Measurements from ENCODE around the gene PTEN.

DNA sequence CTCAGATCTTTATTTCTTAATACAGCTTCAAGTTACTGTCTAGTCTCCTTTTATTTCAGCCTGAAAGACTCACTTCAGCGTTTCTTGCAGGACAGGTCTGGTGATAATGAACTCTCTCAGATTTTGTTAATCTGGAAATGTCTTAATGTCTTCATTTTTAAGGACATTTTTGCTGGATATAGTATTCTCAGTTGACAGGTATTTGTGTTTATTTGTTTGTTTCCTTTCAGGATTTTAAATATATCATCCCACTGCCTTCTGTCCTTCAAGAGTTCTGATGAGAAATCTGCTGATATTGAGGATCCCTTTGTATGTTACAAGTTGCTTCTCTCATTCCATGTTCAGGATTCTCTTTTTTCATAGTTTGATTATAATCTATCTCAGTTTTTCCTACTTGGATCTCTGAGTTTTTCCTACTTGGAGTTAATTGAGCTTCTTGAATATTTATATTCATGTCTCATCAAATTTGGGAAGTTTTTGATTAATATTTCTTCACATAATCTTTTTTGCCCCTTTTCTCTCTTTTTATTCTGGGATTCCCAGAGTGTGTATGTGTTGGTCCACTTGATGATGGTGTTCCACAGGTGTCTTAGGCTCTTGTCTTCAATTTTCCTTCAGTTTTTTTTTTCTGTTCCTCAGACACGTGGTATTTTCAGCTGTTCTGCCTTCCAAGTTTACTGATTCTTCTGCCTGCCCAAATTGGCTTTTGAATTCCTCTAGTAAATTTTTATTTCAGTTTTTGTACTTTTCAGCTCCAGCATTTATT lies 49.9 kb downstream of the PTEN start:
- TF ChIP-seq, protein P1, sequence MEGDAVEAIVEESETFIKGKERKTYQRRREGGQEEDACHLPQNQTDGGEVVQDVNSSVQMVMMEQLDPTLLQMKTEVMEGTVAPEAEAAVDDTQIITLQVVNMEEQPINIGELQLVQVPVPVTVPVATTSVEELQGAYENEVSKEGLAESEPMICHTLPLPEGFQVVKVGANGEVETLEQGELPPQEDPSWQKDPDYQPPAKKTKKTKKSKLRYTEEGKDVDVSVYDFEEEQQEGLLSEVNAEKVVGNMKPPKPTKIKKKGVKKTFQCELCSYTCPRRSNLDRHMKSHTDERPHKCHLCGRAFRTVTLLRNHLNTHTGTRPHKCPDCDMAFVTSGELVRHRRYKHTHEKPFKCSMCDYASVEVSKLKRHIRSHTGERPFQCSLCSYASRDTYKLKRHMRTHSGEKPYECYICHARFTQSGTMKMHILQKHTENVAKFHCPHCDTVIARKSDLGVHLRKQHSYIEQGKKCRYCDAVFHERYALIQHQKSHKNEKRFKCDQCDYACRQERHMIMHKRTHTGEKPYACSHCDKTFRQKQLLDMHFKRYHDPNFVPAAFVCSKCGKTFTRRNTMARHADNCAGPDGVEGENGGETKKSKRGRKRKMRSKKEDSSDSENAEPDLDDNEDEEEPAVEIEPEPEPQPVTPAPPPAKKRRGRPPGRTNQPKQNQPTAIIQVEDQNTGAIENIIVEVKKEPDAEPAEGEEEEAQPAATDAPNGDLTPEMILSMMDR (IDR thresholded peaks at IDR 0.05), result no peak
- TF ChIP-seq EP300 (IDR thresholded peaks at IDR 0.05), result no peak

Data from gastroesophageal sphincter (tissue), 3 donors.